SH-SY5Y (cell line): ENCODE data around the gene PROSER3.

Source experiments
- GATA2 ChIP-seq: IDR thresholded peaks from 2 replicates; pipeline ENCODE4 v1.6.1; 2011; ENCODE audit warnings: mild to moderate bottlenecking, low read depth, low read length
- GATA3 ChIP-seq: IDR thresholded peaks from 2 replicates; pipeline ENCODE4 v1.6.1; 2011; ENCODE audit warnings: low read depth, mild to moderate bottlenecking, low read length, moderate library complexity

DNA sequence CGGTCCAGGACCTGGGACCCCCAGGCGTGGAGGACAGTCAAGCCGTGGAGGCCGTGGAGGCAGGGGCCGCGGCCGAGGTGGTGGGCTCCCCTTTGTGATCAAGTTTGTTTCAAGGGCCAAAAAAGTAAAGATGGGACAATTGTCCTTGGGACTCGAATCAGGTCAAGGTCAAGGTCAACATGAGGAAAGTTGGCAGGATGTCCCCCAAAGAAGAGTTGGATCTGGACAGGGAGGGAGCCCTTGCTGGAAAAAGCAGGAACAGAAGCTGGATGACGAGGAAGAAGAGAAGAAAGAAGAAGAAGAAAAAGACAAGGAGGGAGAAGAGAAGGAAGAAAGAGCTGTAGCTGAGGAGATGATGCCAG lies 37.8 kb upstream of the PROSER3 start:
- no peak for TF ChIP-seq GATA3
- TF ChIP-seq GATA2 = no peak
